GM13976 (cell line): Measurements from ENCODE around the gene KCNJ1.

Experiments
- DNase-seq: peaks from one replicate; pipeline ENCODE4 v3.0.0; 2012; ENCODE audit warnings: low spot score
- CTCF ChIP-seq: IDR thresholded peaks from 2 replicates; pipeline ENCODE4 v1.5.1; 2012; ENCODE audit warnings: borderline replicate concordance, mild to moderate bottlenecking; ENCODE audit not compliant: insufficient read depth; ENCODE audit errors: extremely low read depth, missing control alignments, control extremely low read depth
- in situ Hi-C: fragments of 300-500 bp; cut with MboI; formaldehyde crosslinking; loops from one replicate; pipeline ENCODE4 v1.12.0; 2022; ENCODE audit warnings: low sequenced_read_pairs, mixed read lengths, inconsistent platforms; ENCODE audit not compliant: unreplicated experiment

The KCNJ1 gene

GRCh38 chr11:128867277-128867676 is at the start of gene KCNJ1:
KCNJ1 (minus strand) TSS chr11:128867296; CDS start chr11:128840243, 27,053 bp downstream.
- no peak for TF ChIP-seq CTCF
- DNase-seq: no peak
- in situ Hi-C loops: no loop called here

- DNase-seq: no peak
- no peak for TF ChIP-seq CTCF
- in situ Hi-C loops: no loop called here
These were observed 49.6 kb upstream of the KCNJ1 start for GRCh38 chr11:128916681-128917080.

- in situ Hi-C loops: no loop called here
- TF ChIP-seq CTCF: no peak
- DNase-seq: no peak
These were observed 49.0 kb upstream of the KCNJ1 start for GRCh38 chr11:128916037-128916572.

- no peak for TF ChIP-seq CTCF
- in situ Hi-C loops: no loop called here
- DNase-seq: no peak
These were observed 48.0 kb upstream of the KCNJ1 start for GRCh38 chr11:128915149-128915521.

GRCh38 chr11:128914216-128915148 is 47.4 kb upstream of the KCNJ1 start:
- in situ Hi-C loops: no loop called here
- no peak for TF ChIP-seq CTCF
- DNase-seq: no peak

GRCh38 chr11:128913806-128914205 is 46.7 kb upstream of the KCNJ1 start:
- in situ Hi-C loops: no loop called here
- TF ChIP-seq CTCF: no peak
- DNase-seq: no peak
